GM23248 (cell line): ENCODE results near the gene HLCS.

Source experiments
- EZH2 ChIP-seq: fragments of 200-600 bp; sonication (generic); IDR thresholded peaks from 2 replicates; pipeline ENCODE4 v1.6.1; 2018; ENCODE audit warnings: antibody characterized with exemption, mild to moderate bottlenecking; ENCODE audit not compliant: insufficient read depth, poor library complexity, severe bottlenecking
- EZH2phosphoT487 ChIP-seq: fragments of 200-600 bp; sonication (generic); IDR thresholded peaks from 2 replicates; pipeline ENCODE4 v1.6.1; 2018; ENCODE audit warnings: antibody characterized with exemption, moderate library complexity, mild to moderate bottlenecking, low read depth; ENCODE audit not compliant: insufficient read depth

GRCh38 chr21:36990508-36991205 lies 24.2 kb upstream of the HLCS start:
- TF ChIP-seq EZH2 (no peak), EZH2phosphoT487 (no peak)
